Renal pelvis (tissue), 12 donors: ENCODE results near the gene HLA-DQB2. TPM values are rescaled to one million over a fixed set of nuclear protein-coding genes. Genes with fewer than 3 reads are reported as not detected.
A peak's percentile ranks its signal among the peaks of the same experiment; 100 is the strongest.
"Not testable (repeated sequence)": the region's sequence is repeated elsewhere in the genome, so short reads cannot be mapped to it uniquely, and the experiment has no call there.

Experiments
- DNase-seq: peaks from one replicate; pipeline ENCODE4 v3.0.0-alpha.2; 2013
- long read RNA-seq, 16 experiments: transcript quantifications; one replicate each; lab custom pipeline, GENCODE V29; 2026
- polyA plus RNA-seq, 3 donors: library from polyadenylated mRNA; unstranded; fragments of 120-200 nt; gene quantifications; one replicate each; pipeline ENCODE4 v1.2.1, GENCODE V29; 2013; ENCODE audit not compliant: insufficient read length in 3 of 3

The HLA-DQB2 gene
- 1 to 10 TPM in 2 of 3 donors, under 1 TPM in 1; 0.52 to 2.0 (median 1.5) TPM for polyA plus RNA-seq
- long read RNA-seq, donor 1 = 0 reads
- long read RNA-seq, donor 2 = 0 reads
- long read RNA-seq, donor 3 = 0 reads
- long read RNA-seq, donor 4 = 0 reads
- long read RNA-seq, donor 5 = 0 reads
- long read RNA-seq, donor 6 = 0 reads
- long read RNA-seq, donor 7 = 0 reads
- long read RNA-seq, donor 8 = 0 reads
- long read RNA-seq, donor 9 = 0 reads
- long read RNA-seq, donor 10 = 0 reads
- long read RNA-seq, donor 11 = 0 reads
- long read RNA-seq, donor 12 = 0 reads
- long read RNA-seq, donor 13 = 0 reads
- long read RNA-seq, donor 14 = 0 reads
- long read RNA-seq, donor 15 = 0 reads
- long read RNA-seq, donor 16 = 0 reads

- no peak for DNase-seq
Measured at GRCh38 chr6:32763421-32763820, at the start of gene HLA-DQB2. Gene HLA-DQB2, minus strand, starts transcription at chr6:32763532. Its CDS starts 62 bp downstream, at chr6:32763470.

GRCh38 chr6:32809171-32809570 lies 45.8 kb upstream of the HLA-DQB2 start:
- DNase-seq = no peak

- no peak for DNase-seq
Measured at GRCh38 chr6:32807020-32807580, 43.8 kb upstream of the HLA-DQB2 start.

- DNase-seq = not testable (repeated sequence)
Measured at GRCh38 chr6:32805404-32805803, 42.1 kb upstream of the HLA-DQB2 start.

- DNase-seq = no peak
Measured at GRCh38 chr6:32803416-32803815, 40.1 kb upstream of the HLA-DQB2 start.

GRCh38 chr6:32799740-32800139 lies 36.4 kb upstream of the HLA-DQB2 start:
- DNase-seq = no peak

- no peak for DNase-seq
Measured at GRCh38 chr6:32799168-32799567, 35.8 kb upstream of the HLA-DQB2 start.

- peak; percentile 70 for DNase-seq
Measured at GRCh38 chr6:32796848-32797776, 33.8 kb upstream of the HLA-DQB2 start.

- DNase-seq = no peak
Measured at GRCh38 chr6:32794510-32794909, 31.2 kb upstream of the HLA-DQB2 start.

- no peak for DNase-seq
Measured at GRCh38 chr6:32792901-32793435, 29.6 kb upstream of the HLA-DQB2 start.

GRCh38 chr6:32790306-32790705 lies 27.0 kb upstream of the HLA-DQB2 start:
- DNase-seq = no peak

- DNase-seq = peak; percentile 53
Measured at GRCh38 chr6:32785781-32786533, 22.6 kb upstream of the HLA-DQB2 start.

GRCh38 chr6:32782923-32783322 lies 19.6 kb upstream of the HLA-DQB2 start:
- not testable (repeated sequence) for DNase-seq

- DNase-seq = no peak
Measured at GRCh38 chr6:32779036-32779435, 15.7 kb upstream of the HLA-DQB2 start.

- DNase-seq = no peak
Measured at GRCh38 chr6:32775071-32775470, 11.7 kb upstream of the HLA-DQB2 start.

- DNase-seq = no peak
Measured at GRCh38 chr6:32774426-32774825, 11.1 kb upstream of the HLA-DQB2 start.

GRCh38 chr6:32772656-32773055 lies 9.3 kb upstream of the HLA-DQB2 start:
- DNase-seq = no peak

- DNase-seq = no peak
Measured at GRCh38 chr6:32764048-32764447, 716 bp upstream of the HLA-DQB2 start.

- DNase-seq = no peak
Measured at GRCh38 chr6:32761548-32761947, 1.8 kb downstream of the HLA-DQB2 start.

- DNase-seq = no peak
Measured at GRCh38 chr6:32761072-32761471, 2.3 kb downstream of the HLA-DQB2 start.

- no peak for DNase-seq
Measured at GRCh38 chr6:32759669-32760068, 3.7 kb downstream of the HLA-DQB2 start.
